Panc1 (cell line): ENCODE data around the gene GPR61. TPM values are rescaled to one million over a fixed set of nuclear protein-coding genes. Genes with fewer than 3 reads are reported as not detected.

Source experiments
- ATAC-seq: fragments of 200-7000 bp; cut with Tn5 transposase; 2 replicates; pipeline ENCODE4 v1.9.1; 2020; ENCODE audit warnings: mild to moderate bottlenecking, moderate library complexity
- BruUV-seq: library from RNA; stranded (reverse); fragments of 400-500 nt; replicated peaks from 2 replicates; lab custom pipeline; 2021; lab: Mats Ljungman, UMichigan
- CTCF ChIA-PET: fragments of 300-600 bp; sonication (Branson Sonifier 250); formaldehyde crosslinking; loops from one replicate; lab custom pipeline; 2022; ENCODE audit warnings: antibody characterized with exemption; lab: Charles Lee
- POLR2A ChIA-PET: fragments of 300-600 bp; sonication (Branson Sonifier 250); formaldehyde crosslinking; loops from one replicate; lab custom pipeline; 2022; ENCODE audit warnings: antibody characterized with exemption; lab: Charles Lee
- DNase-seq: peaks from one replicate; pipeline ENCODE4 v3.0.0-alpha.2; 2010; ENCODE audit warnings: low read depth, low spot score
- H3K27ac ChIP-seq: 2 replicates; pipeline ENCODE4 v1.5.1; 2011; ENCODE audit warnings: mild to moderate bottlenecking, low read length, inconsistent platforms
- H3K27me3 ChIP-seq: fragments of 200-500 bp; sonication (Bioruptor generic); 2 replicates; pipeline ENCODE4 v1.6.0; 2014; ENCODE audit warnings: low read length, inconsistent platforms; ENCODE audit not compliant: control insufficient read depth, insufficient read depth
- H3K36me3 ChIP-seq: fragments of 200-500 bp; sonication (Bioruptor generic); 2 replicates; pipeline ENCODE4 v1.5.1; 2014; ENCODE audit warnings: inconsistent platforms, mild to moderate bottlenecking, low read length, moderate library complexity; ENCODE audit not compliant: control insufficient read depth, insufficient read depth
- H3K4me1 ChIP-seq: 2 replicates; pipeline ENCODE4 v1.5.1; 2011; ENCODE audit warnings: inconsistent platforms, mild to moderate bottlenecking, low read length, moderate library complexity; ENCODE audit not compliant: control insufficient read depth, insufficient read depth
- H3K4me3 ChIP-seq, 2 experiments: 2 replicates each; pipeline ENCODE4 v1.5.1; 2011 to 2012; ENCODE audit warnings: low read depth in 2 of 2, low read length in 2 of 2, mild to moderate bottlenecking in 2 of 2, inconsistent platforms in 1 of 2, moderate library complexity in 1 of 2
- H3K9me3 ChIP-seq: fragments of 200-500 bp; sonication (Bioruptor generic); 2 replicates; pipeline ENCODE4 v1.5.1; 2014; ENCODE audit warnings: low read depth, mild to moderate bottlenecking, inconsistent platforms, low read length, moderate library complexity; ENCODE audit not compliant: control insufficient read depth, insufficient read depth
- CTCF ChIP-seq: fragments of 450-650 bp; IDR thresholded peaks from 2 replicates; pipeline ENCODE4 v1.5.1; 2017; ENCODE audit warnings: mild to moderate bottlenecking
- POLR2AphosphoS5 ChIP-seq: IDR thresholded peaks from 2 replicates; pipeline ENCODE4 v1.6.1; 2012; ENCODE audit warnings: mild to moderate bottlenecking, low read depth, low read length, moderate library complexity
- SIN3A ChIP-seq: IDR thresholded peaks from 2 replicates; pipeline ENCODE4 v1.6.1; 2012; ENCODE audit warnings: low read depth, mild to moderate bottlenecking, low read length, moderate library complexity, borderline replicate concordance; ENCODE audit not compliant: insufficient read depth
- TCF7L2 ChIP-seq: IDR thresholded peaks from 2 replicates; pipeline ENCODE4 v1.6.1; 2011; ENCODE audit warnings: mild to moderate bottlenecking, low read depth, low read length, inconsistent platforms
- in situ Hi-C: cut with HindIII; loops from 2 replicates; pipeline ENCODE4 v1.10.0; 2016; ENCODE audit warnings: low sequenced_read_pairs, low pct_unique_long_range_greater_than_20kb
- intact Hi-C: fragments of 100-400 bp; cut with micrococcal nuclease; formaldehyde crosslinking; loops from one replicate; pipeline ENCODE4 v1.10.0; 2022; ENCODE audit not compliant: unreplicated experiment
- total RNA-seq: library from RNA; stranded (reverse); gene quantifications from one replicate; pipeline ENCODE4 v1.2.1, GENCODE V29; 2021; ENCODE audit not compliant: unreplicated experiment
- TF ChIP-seq, protein P1 (sequence below), 2 experiments: IDR thresholded peaks; 2 replicates each; pipeline ENCODE4 v1.6.1; 2011 to 2012; ENCODE audit warnings: low read depth in 2 of 2, control low read depth in 1 of 2, low read length in 1 of 2, mild to moderate bottlenecking in 1 of 2, moderate library complexity in 1 of 2; ENCODE audit not compliant: insufficient read depth in 1 of 2

Gene GPR61
- total RNA-seq, 1 experiment from 2014 or later, result not detected

DNA sequence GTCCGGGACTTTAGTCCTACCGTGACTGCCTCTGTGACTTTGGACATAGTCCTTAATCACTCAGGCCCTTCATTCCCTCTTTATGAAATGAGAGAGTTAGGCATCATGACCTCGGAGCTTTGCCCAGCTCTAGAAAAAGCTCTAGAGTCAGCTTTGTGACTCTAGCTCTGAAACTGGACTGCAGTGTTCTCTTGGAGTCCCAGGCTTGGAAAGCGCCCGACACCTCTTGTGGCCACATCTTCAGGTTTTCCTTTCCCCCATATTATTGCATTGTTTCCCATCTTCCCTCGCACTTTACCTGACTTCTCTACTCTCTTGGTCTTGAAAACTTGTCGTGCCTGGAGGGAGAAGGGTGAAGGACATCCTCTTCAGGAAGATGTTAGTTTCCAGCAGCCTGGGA lies 17.6 kb upstream of the GPR61 start (continued):
- TF ChIP-seq POLR2AphosphoS5, result no peak

DNA sequence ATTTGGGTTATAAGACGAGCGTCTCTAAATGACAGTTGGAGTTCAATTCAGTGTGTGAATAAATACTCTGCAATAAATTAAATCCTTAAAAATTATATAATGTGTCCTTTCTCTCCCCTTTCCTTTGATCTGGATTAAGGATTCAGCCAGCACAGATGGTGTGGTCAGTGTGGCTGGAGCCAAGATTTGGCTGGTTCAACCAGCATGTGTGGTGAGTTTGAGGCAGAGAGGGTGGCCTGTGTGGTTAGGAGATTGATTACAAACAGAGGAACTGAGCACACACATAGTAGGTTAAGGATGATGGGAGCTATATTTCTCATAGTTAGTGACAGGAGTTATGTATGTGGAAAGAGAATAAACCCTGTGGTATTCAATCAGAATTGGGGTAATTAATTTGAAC lies 16.0 kb upstream of the GPR61 start:
- H3K4me1 ChIP-seq, result no peaks in the 10 kb centered on the region
- H3K27ac ChIP-seq, result no peak overlapping the region
- CTCF ChIA-PET, result no interaction called here
- no peak overlapping the region for H3K4me3 ChIP-seq
- DNase-seq (no peak), ATAC-seq (no peak)
- H3K9me3 ChIP-seq, result no peaks in the 10 kb centered on the region
- POLR2A ChIA-PET, result interaction anchor here (0.6 kb wide), 1 partner anchor 62 kb away, joined by 3 read pairs; no protein-coding TSS in a partner anchor
- no TSS peak for BruUV-seq
- intact Hi-C loops, result no loop called here
- in situ Hi-C loops, result no loop called here
- no peak for TF ChIP-seq SIN3A
- no peak for TF ChIP-seq TCF7L2
- TF ChIP-seq, protein P1, sequence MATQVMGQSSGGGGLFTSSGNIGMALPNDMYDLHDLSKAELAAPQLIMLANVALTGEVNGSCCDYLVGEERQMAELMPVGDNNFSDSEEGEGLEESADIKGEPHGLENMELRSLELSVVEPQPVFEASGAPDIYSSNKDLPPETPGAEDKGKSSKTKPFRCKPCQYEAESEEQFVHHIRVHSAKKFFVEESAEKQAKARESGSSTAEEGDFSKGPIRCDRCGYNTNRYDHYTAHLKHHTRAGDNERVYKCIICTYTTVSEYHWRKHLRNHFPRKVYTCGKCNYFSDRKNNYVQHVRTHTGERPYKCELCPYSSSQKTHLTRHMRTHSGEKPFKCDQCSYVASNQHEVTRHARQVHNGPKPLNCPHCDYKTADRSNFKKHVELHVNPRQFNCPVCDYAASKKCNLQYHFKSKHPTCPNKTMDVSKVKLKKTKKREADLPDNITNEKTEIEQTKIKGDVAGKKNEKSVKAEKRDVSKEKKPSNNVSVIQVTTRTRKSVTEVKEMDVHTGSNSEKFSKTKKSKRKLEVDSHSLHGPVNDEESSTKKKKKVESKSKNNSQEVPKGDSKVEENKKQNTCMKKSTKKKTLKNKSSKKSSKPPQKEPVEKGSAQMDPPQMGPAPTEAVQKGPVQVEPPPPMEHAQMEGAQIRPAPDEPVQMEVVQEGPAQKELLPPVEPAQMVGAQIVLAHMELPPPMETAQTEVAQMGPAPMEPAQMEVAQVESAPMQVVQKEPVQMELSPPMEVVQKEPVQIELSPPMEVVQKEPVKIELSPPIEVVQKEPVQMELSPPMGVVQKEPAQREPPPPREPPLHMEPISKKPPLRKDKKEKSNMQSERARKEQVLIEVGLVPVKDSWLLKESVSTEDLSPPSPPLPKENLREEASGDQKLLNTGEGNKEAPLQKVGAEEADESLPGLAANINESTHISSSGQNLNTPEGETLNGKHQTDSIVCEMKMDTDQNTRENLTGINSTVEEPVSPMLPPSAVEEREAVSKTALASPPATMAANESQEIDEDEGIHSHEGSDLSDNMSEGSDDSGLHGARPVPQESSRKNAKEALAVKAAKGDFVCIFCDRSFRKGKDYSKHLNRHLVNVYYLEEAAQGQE (IDR thresholded peaks at IDR 0.05; ENCODE audit: insufficient read depth in 1 of 2, low read depth in 2 of 2, low read length in 1 of 2), result no peak
- TF ChIP-seq CTCF, result no peak
- TF ChIP-seq POLR2AphosphoS5, result no peak
- H3K36me3 ChIP-seq, result no peaks in the 10 kb centered on the region
- H3K27me3 ChIP-seq, result no peaks in the 10 kb centered on the region; the same call in 1 of the 2 replicates

- intact Hi-C loops (no loop called here), in situ Hi-C loops (no loop called here)
- no peak overlapping the region for H3K4me3 ChIP-seq
- no peaks in the 10 kb centered on the region for H3K4me1 ChIP-seq
- ChIA-PET POLR2A (no interaction called here), CTCF (no interaction called here)
- H3K27ac ChIP-seq, result no peak overlapping the region
- TF ChIP-seq, protein P1 (IDR thresholded peaks at IDR 0.05; ENCODE audit: insufficient read depth in 1 of 2, low read depth in 2 of 2, low read length in 1 of 2), result no peak
- TF ChIP-seq SIN3A (no peak), CTCF (no peak), POLR2AphosphoS5 (no peak), TCF7L2 (no peak)
- no TSS peak for BruUV-seq
- H3K9me3 ChIP-seq, result no peaks in the 10 kb centered on the region
- no peaks in the 10 kb centered on the region for H3K36me3 ChIP-seq
- H3K27me3 ChIP-seq, result no peaks in the 10 kb centered on the region
- DNase-seq, result no peak
- no peak for ATAC-seq
Observed at GRCh38 chr1:109527098-109527811, 12.4 kb upstream of the GPR61 start.
